Tibial nerve (tissue), 4 donors: ENCODE results near the gene MED1. TPM values are rescaled to one million over a fixed set of nuclear protein-coding genes. Genes with fewer than 3 reads are reported as not detected.

Source experiments
- DNase-seq, 2 donors: peaks; one replicate each; pipeline ENCODE4 v3.0.0-alpha.2; 2019; ENCODE audit warnings: low spot score in 2 of 2
- H3K27ac ChIP-seq, 4 donors: fragments of 200-600 bp; sonication (generic) in 3 of 4; one replicate each; pipeline ENCODE4 v1.5.1; 2017 to 2019; ENCODE audit warnings: mild to moderate bottlenecking in 1 of 4
- H3K27me3 ChIP-seq, 2 donors: fragments of 200-600 bp; sonication (generic) in 1 of 2; one replicate each; pipeline versions ENCODE4 v1.5.1 to v1.6.0; 2017 to 2019
- H3K36me3 ChIP-seq, 3 donors: fragments of 200-600 bp; sonication (generic); one replicate each; pipeline ENCODE4 v1.5.1; 2018 to 2019
- H3K4me1 ChIP-seq, 4 donors: fragments of 200-600 bp; sonication (generic) in 3 of 4; one replicate each; pipeline ENCODE4 v1.5.1; 2017 to 2019
- H3K4me3 ChIP-seq, 4 donors: fragments of 200-600 bp; sonication (generic) in 3 of 4; one replicate each; pipeline ENCODE4 v1.5.1; 2017 to 2019; ENCODE audit warnings: mild to moderate bottlenecking in 1 of 4, moderate library complexity in 1 of 4
- H3K9me3 ChIP-seq, 4 donors: fragments of 200-600 bp; sonication (generic) in 3 of 4; one replicate each; pipeline ENCODE4 v1.5.1; 2017 to 2019
- EP300 ChIP-seq, 2 donors: sonication (generic); formaldehyde crosslinking; IDR thresholded peaks; one replicate each; pipeline ENCODE4 v1.6.1; 2017; ENCODE audit warnings: antibody characterized with exemption in 2 of 2, mild to moderate bottlenecking in 1 of 2
- POLR2A ChIP-seq, 2 donors: fragments of 450-650 bp; IDR thresholded peaks; one replicate each; pipeline ENCODE4 v1.6.1; 2017; ENCODE audit warnings: antibody characterized with exemption in 2 of 2, mild to moderate bottlenecking in 2 of 2, moderate library complexity in 2 of 2
- WGBS, 2 donors: methylation state at CpG; one replicate each; pipeline ENCODE4 v1.1.5; 2018; 5-methylcytosine and 5-hydroxymethylcytosine counted together
- total RNA-seq, 4 donors: library from RNA; depleted of rRNA; stranded (reverse); fragments of >200 nt; gene quantifications; one replicate each; pipeline ENCODE4 v1.1.0, GENCODE V29; 2016
- TF ChIP-seq, protein P1 (sequence below), 5 experiments: fragments of 200-600 bp in 3 of 5; fragments of 450-650 bp in 2 of 5; sonication (generic) in 3 of 5; IDR thresholded peaks; one replicate each; pipeline ENCODE4 v1.5.1; 2016 to 2019; ENCODE audit warnings: antibody characterized with exemption in 5 of 5, mild to moderate bottlenecking in 3 of 5, moderate library complexity in 2 of 5

Gene MED1
- total RNA-seq, 4 donors from 2014 or later, result 17.0 to 30.4 (median 27.0) TPM

DNA sequence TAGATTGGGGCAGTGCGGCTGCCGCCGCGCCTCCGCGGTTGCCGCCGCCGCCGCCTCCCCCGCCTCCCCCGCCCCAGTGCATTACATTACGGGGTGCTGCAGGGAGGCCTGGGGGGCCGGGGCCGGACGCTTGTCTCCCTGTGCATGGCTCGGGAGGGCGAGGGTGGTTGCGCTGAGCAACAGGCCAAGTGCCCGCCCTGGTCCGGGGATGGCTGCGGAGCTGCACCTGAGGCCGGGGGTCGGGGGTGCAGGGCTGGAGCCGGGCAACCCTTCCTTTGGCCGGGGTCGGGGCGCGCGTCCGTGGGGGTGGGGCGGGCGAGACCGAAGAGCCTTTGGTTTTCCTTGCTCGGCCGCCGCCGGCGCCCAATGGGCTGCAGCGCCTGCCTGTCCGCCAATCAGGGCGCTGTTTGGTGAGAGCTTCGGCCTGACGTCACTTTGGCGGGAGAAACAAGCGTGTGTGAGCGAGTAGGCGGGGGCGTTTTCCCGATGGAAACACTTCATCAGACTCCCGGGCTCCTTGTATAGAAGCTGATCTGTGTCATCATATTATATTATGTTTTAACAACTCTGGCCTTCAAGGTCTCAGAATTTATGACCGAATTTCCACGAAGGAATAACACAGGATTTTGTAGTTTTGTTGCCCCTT, 48.7 kb downstream of the MED1 start:
- Histone ChIP-seq H3K27ac (peak overlapping the region; percentile 82 to 91 (median 90)), H3K9me3 (no peaks in the 10 kb centered on the region), H3K4me1 (peaks cover 0 to 34% (median 17%) of the 10 kb centered on the region in 4 donors), H3K4me3 (peak overlapping the region; percentile 78 to 100 (median 94)), H3K36me3 (peaks cover 0 to 22% (median 0%) of the 10 kb centered on the region in 3 donors), H3K27me3 (no peaks in the 10 kb centered on the region)
- TF ChIP-seq, protein P1, sequence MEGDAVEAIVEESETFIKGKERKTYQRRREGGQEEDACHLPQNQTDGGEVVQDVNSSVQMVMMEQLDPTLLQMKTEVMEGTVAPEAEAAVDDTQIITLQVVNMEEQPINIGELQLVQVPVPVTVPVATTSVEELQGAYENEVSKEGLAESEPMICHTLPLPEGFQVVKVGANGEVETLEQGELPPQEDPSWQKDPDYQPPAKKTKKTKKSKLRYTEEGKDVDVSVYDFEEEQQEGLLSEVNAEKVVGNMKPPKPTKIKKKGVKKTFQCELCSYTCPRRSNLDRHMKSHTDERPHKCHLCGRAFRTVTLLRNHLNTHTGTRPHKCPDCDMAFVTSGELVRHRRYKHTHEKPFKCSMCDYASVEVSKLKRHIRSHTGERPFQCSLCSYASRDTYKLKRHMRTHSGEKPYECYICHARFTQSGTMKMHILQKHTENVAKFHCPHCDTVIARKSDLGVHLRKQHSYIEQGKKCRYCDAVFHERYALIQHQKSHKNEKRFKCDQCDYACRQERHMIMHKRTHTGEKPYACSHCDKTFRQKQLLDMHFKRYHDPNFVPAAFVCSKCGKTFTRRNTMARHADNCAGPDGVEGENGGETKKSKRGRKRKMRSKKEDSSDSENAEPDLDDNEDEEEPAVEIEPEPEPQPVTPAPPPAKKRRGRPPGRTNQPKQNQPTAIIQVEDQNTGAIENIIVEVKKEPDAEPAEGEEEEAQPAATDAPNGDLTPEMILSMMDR (IDR thresholded peaks at IDR 0.05), result no peak
- peak in 1 of 2 donors; percentile 41 for TF ChIP-seq EP300 (IDR thresholded peaks at IDR 0.05)
- TF ChIP-seq POLR2A (IDR thresholded peaks at IDR 0.05), result no peak
- WGBS, 2 donors, result 1% methylated on average over 19 to 30 of the region's 53 CpGs
- DNase-seq, result peak; percentile 84 to 93

DNA sequence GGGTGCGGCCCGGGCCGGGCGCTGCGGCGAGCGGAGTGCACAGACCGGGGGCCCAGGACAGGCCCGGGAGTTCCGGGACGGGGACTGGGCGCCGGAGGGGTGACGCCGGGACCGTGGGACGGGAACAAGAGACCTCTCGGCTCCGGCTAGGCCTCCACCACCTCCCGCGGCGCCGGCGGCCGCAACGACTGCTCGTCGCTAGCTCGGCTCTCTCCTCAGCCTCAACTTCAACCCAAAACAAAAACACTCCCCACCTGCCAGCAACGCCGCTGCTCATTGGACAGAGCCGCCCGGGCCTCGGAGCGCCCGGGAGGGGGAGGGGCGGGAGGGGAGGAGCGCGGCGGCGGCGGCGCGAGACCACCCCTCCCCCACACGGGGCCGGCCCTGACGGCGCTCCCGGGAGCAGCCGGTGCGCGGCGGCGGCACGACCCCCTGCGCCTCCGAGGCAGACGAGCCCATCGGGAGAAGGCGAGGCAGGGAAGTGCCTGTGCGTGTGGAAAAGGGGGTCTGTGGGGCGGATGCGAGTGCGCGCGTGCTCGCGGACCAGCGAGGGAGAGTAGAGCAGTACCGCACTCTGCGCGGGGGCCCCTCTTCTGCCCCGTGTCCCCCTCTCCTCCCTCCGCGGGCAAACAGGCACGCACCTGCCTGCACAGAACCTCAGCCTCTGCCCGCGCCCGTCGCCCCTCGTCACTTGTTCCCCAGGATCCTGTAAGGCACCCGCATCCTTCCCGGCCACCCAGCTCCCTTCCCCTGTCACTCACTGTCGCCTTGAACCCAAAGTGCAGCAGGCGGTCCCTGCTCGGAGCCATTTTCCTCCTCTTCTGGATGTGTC, 49.4 kb downstream of the MED1 start, which contains the start of gene FBXL20:
TSS of gene FBXL20 (minus strand) at position 215 of the 832 bp plus-strand sequence. CDS start 224 bp downstream, outside the sequence.
- Histone ChIP-seq H3K27me3 (no peaks in the 10 kb centered on the region), H3K36me3 (peaks cover 0 to 15% (median 0%) of the 10 kb centered on the region in 3 donors), H3K27ac (peak within 1 kb of the TSS; percentile 82 to 91 (median 90)), H3K4me3 (peak within 1 kb of the TSS; percentile 78 to 100 (median 94)), H3K4me1 (peaks cover 0 to 34% (median 17%) of the 10 kb centered on the region in 4 donors), H3K9me3 (no peaks in the 10 kb centered on the region)
- DNase-seq, result peak; percentile 91 to 94
- 0 to 1% methylated on average over 37 to 69 of the region's 86 CpGs for WGBS, 2 donors
- TF ChIP-seq POLR2A (IDR thresholded peaks at IDR 0.05), result peak; percentile 69 to 86
- TF ChIP-seq, protein P1 (IDR thresholded peaks at IDR 0.05), result peak in 1 of 5 experiments; percentile 24
- peak; percentile 28 to 86 for TF ChIP-seq EP300 (IDR thresholded peaks at IDR 0.05)

DNA sequence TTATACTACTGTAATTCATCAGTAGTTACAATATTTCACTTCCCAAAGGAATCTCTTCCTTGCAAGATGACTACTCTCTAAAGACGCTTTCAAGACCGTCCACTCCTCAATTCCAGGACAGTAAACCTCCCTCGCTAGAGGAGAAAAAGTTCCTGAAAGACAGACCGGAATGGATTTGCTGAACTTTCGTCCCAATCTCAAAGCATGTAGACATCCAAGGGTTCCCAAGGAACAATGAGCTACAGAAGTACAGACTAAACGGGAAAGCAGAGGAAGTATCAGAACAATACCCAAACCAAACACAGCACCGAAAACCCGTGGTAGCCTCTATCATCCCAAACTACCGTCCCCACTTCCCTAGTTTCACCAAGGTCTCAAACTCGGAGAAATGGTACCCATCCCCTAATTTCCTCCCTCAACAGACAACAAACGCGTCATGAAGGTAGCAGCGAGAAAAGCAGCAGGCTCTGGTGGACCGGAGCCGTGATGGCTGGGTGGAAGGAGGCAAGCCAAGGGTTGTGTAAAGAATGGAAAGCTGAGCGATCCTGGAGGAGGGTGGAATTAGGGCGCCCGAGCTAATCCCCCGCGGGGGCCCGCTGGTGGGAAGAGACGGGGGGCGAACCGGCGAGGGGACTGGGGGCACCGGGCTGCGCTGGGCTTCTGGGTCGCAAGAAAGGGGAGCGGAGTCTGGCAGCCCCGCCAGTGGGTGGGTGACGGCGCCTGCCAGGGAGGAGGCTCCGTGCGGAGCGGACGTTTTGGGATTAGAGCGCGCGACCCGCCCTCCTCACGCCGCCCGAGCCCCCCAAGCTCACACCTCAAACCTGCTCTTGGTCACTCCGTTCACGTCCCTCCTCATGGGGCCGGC, 50.3 kb downstream of the MED1 start:
- no peak for TF ChIP-seq POLR2A (IDR thresholded peaks at IDR 0.05)
- TF ChIP-seq, protein P1 (IDR thresholded peaks at IDR 0.05), result no peak
- no peak for TF ChIP-seq EP300 (IDR thresholded peaks at IDR 0.05)
- Histone ChIP-seq H3K9me3 (no peaks in the 10 kb centered on the region), H3K4me1 (peaks cover 0 to 34% (median 17%) of the 10 kb centered on the region in 4 donors), H3K4me3 (peak overlapping the region; percentile 78 to 99 (median 86)), H3K27me3 (no peaks in the 10 kb centered on the region), H3K27ac (peak overlapping the region; percentile 82 to 91 (median 90)), H3K36me3 (peaks cover 0 to 9% (median 0%) of the 10 kb centered on the region in 3 donors)
- WGBS, 2 donors, result 1% methylated on average over 39 to 40 of the region's 46 CpGs
- DNase-seq, result peak in 1 of 2 donors; percentile 10

DNA sequence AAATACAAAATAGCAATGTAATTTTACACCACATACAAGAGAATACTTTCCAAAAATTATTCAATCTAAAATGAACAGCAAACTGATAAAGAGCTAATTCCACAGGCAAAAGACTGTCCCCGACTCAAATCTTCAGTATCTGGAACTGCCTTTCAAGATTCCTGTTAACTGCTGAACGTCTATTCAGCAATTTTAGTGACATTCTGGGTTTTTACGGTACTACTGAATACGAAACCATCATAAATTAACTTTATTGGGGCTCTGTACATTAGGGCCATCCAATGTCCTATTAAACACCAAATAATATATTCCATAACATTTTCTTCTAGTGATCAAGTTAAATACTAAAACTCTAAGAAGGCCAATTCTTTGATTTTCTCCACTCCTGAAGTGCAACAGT, 51.3 kb downstream of the MED1 start:
- 38 to 44% methylated on average over 4 of the region's 4 CpGs for WGBS, 2 donors
- Histone ChIP-seq H3K27ac (no peak overlapping the region), H3K4me1 (peaks cover 0 to 34% (median 17%) of the 10 kb centered on the region in 4 donors), H3K27me3 (no peaks in the 10 kb centered on the region), H3K9me3 (no peaks in the 10 kb centered on the region), H3K4me3 (peak overlapping the region in 1 of 4 donors; percentile 99), H3K36me3 (no peaks in the 10 kb centered on the region)
- DNase-seq, result no peak
- TF ChIP-seq EP300 (IDR thresholded peaks at IDR 0.05) (no peak), POLR2A (IDR thresholded peaks at IDR 0.05) (no peak)
- TF ChIP-seq, protein P1 (IDR thresholded peaks at IDR 0.05), result no peak
